Left lung (tissue), 10 donors: ENCODE data around the gene TBC1D17. TPM values are rescaled to one million over a fixed set of nuclear protein-coding genes. Genes with fewer than 3 reads are reported as not detected.

Source experiments
- ATAC-seq: fragments of 200-7000 bp; cut with Tn5 transposase; one replicate; pipeline ENCODE4 v1.9.1; 2020; ENCODE audit warnings: moderate library complexity
- DNase-seq, 4 donors: peaks; one replicate each; pipeline ENCODE4 v3.0.0-alpha.2; 2013 to 2020
- H3K27ac ChIP-seq, 2 donors: fragments of 200-600 bp; sonication (generic) in 1 of 2; one replicate each; pipeline versions ENCODE4 v1.5.0 to v1.8.0; 2020 to 2021
- H3K27me3 ChIP-seq, 2 donors: fragments of 200-600 bp; sonication (generic) in 1 of 2; one replicate each; pipeline versions ENCODE4 v1.5.0 to v1.8.0; 2020 to 2021
- H3K36me3 ChIP-seq, 2 donors: fragments of 200-600 bp; sonication (generic) in 1 of 2; one replicate each; pipeline versions ENCODE4 v1.5.0 to v1.8.0; 2020 to 2021
- H3K4me1 ChIP-seq, 2 donors: fragments of 200-600 bp; one replicate each; pipeline ENCODE4 v1.8.0; 2021
- H3K4me3 ChIP-seq, 2 donors: fragments of 200-600 bp; sonication (generic) in 1 of 2; one replicate each; pipeline versions ENCODE4 v1.5.0 to v1.8.0; 2020 to 2021; ENCODE audit warnings: mild to moderate bottlenecking in 1 of 2
- H3K9me3 ChIP-seq, 2 donors: fragments of 200-600 bp; sonication (generic) in 1 of 2; one replicate each; pipeline versions ENCODE4 v1.5.0 to v1.8.0; 2020 to 2021
- intact Hi-C, 2 donors: fragments of 100-400 bp; cut with DNase I; formaldehyde crosslinking; loops; one replicate each; pipeline versions ENCODE4 v1.11.2 to v1.14.2; 2022
- polyA plus RNA-seq, 6 donors: library from polyadenylated mRNA; unstranded; fragments of 120-200 nt; gene quantifications; one replicate each; pipeline ENCODE4 v1.2.1, GENCODE V29; 2013; ENCODE audit not compliant: insufficient read length in 6 of 6
- total RNA-seq, 2 donors: library from RNA; stranded (reverse); fragmentation: NEBNext Ultra II Directional; extraction: Animal tissue kit (Norgen Biotek cat#: 25700); gene quantifications; one replicate each; pipeline ENCODE4 v1.2.1, GENCODE V29; 2021
- TF ChIP-seq, protein P1 (sequence below), 2 donors: fragments of 200-600 bp; sonication (generic) in 1 of 2; IDR thresholded peaks; one replicate each; pipeline versions ENCODE4 v1.5.0 to v1.8.0; 2021; ENCODE audit warnings: antibody characterized with exemption in 2 of 2
- donor health status: DM: no; HTN: yes; CAD: no.
- donor health status: DM: no; HTN: no; CAD: no.

Gene TBC1D17
- total and polyA plus RNA-seq, 8 donors: 35.2 to 47.2 (median 45.0) TPM

DNA sequence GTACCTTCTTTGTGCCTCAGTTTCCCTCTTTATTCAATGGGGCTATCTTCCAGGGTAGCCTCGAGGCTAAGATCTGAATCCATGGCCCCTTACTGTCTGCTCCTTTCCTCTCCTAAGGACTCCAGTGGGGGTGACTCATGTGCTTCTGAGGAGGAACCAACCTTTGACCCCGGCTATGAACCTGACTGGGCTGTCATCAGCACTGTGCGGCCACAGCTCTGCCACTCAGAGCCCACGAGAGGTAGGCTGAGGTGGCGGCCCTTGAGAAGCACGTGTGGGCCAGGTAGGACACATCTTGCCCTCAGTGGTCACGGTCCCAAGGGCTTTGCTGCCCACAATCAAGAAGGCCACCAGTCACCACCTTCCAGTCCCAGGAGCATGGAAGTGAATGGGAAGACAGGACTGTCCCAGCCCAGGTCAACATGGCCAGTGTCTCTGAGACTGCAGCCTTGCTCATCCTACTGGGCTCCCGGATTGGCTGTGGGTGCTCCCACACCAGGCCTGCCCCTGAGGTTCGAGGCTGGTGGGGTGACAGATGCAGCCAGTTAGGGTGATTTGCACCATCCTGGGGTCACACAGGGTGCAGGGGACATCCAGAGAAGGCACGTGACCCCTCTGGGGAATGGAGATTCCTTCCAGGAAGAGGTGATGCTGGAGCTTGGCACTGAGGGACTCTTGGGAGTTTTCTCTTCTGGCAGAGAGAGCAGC lies 2.8 kb downstream of the TBC1D17 start:
- Histone ChIP-seq H3K27ac (no peak overlapping the region), H3K9me3 (no peaks in the 10 kb centered on the region), H3K4me3 (no peak overlapping the region), H3K27me3 (no peaks in the 10 kb centered on the region), H3K4me1 (peaks cover 0 to 28% of the 10 kb centered on the region in 2 donors), H3K36me3 (peaks cover 0 to 64% of the 10 kb centered on the region in 2 donors)
- TF ChIP-seq, protein P1, sequence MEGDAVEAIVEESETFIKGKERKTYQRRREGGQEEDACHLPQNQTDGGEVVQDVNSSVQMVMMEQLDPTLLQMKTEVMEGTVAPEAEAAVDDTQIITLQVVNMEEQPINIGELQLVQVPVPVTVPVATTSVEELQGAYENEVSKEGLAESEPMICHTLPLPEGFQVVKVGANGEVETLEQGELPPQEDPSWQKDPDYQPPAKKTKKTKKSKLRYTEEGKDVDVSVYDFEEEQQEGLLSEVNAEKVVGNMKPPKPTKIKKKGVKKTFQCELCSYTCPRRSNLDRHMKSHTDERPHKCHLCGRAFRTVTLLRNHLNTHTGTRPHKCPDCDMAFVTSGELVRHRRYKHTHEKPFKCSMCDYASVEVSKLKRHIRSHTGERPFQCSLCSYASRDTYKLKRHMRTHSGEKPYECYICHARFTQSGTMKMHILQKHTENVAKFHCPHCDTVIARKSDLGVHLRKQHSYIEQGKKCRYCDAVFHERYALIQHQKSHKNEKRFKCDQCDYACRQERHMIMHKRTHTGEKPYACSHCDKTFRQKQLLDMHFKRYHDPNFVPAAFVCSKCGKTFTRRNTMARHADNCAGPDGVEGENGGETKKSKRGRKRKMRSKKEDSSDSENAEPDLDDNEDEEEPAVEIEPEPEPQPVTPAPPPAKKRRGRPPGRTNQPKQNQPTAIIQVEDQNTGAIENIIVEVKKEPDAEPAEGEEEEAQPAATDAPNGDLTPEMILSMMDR (IDR thresholded peaks at IDR 0.05): no peak
- no peak for ATAC-seq
- intact Hi-C loops: no loop called here
- DNase-seq: peak in 1 of 4 donors; percentile 53

DNA sequence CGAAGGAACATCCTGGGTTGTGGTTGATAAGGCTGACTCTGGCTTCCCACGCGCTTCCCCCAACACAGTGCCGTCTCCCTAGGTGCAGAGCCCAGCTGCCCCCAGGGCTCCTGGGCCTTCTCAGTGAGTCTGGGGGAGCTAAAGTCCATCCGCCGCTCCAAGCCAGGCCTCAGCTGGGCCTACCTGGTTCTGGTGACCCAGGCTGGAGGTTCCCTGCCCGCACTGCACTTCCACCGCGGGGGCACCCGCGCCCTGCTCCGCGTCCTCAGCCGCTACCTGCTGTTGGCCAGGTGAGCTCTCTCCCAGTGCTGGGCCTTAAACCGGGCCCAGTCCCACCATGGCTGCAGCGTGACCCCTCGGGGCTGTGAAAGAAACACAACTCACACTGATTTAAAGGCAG lies 3.7 kb downstream of the TBC1D17 start:
- intact Hi-C loops: no loop called here
- TF ChIP-seq, protein P1 (IDR thresholded peaks at IDR 0.05): no peak
- no peaks in the 10 kb centered on the region for H3K27me3 ChIP-seq
- peak in 1 of 4 donors; percentile 65 for DNase-seq
- H3K27ac ChIP-seq: no peak overlapping the region
- H3K36me3 ChIP-seq: peaks cover 0 to 71% of the 10 kb centered on the region in 2 donors
- ATAC-seq: no peak
- H3K4me3 ChIP-seq: no peak overlapping the region
- H3K4me1 ChIP-seq: peaks cover 0 to 22% of the 10 kb centered on the region in 2 donors
- H3K9me3 ChIP-seq: no peaks in the 10 kb centered on the region

DNA sequence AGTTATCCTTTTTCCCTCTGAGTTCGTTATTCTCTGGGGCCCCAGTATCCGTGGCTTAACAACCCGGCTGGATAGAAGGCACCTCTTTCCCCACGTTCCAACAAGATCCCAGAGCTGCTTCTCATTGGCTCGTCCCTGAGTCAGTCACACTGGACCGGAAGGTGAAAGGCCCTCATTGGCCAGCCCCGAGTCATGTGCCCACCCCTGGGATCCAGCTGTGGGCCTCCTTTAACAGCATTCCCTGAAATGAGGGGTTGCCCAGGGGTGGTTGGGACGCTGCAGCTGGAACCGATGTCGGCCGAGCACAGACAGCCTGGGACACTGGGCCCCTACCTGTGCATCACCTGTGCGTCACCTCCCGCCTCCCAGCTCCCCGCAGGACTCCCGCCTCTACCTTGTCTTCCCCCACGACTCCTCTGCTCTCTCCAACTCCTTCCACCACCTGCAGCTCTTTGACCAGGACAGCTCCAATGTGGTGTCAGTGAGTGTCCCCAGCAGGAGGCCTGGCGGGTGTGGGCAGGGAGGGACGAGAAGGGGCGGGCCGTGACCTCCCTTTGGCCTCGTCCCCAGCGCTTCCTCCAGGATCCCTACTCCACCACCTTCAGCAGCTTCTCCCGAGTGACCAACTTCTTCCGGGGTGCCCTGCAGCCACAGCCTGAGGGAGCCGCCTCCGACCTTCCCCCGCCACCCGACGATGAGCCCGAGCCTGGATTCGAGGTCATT lies 4.3 kb downstream of the TBC1D17 start:
- DNase-seq (peak in 1 of 4 donors; percentile 74), ATAC-seq (no peak)
- H3K4me3 ChIP-seq: no peak overlapping the region
- no peaks in the 10 kb centered on the region for H3K9me3 ChIP-seq
- intact Hi-C loops: no loop called here
- peaks cover 0 to 78% of the 10 kb centered on the region in 2 donors for H3K36me3 ChIP-seq
- H3K27me3 ChIP-seq: no peaks in the 10 kb centered on the region
- H3K27ac ChIP-seq: no peak overlapping the region
- TF ChIP-seq, protein P1 (IDR thresholded peaks at IDR 0.05): no peak
- H3K4me1 ChIP-seq: peaks cover 0 to 22% of the 10 kb centered on the region in 2 donors

DNA sequence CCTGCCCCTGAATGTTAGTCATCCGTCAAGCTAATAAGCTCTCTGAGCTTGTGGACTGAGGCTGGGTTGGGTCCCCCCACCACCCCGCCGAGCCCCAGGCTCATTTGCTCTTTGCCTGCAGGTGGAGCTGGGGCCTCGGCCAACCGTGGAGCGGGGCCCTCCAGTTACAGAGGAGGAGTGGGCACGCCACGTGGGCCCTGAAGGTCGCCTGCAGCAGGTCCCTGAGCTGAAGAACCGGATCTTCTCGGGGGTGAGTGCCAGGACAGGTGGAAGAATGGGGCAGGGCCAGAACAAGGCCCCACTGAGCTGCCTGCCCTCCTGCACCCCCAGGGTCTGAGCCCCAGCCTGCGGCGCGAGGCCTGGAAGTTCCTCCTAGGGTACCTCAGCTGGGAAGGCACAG lies 5.1 kb downstream of the TBC1D17 start:
- Histone ChIP-seq H3K27me3 (no peaks in the 10 kb centered on the region), H3K27ac (no peak overlapping the region), H3K9me3 (no peaks in the 10 kb centered on the region), H3K4me3 (no peak overlapping the region), H3K4me1 (peaks cover 0 to 22% of the 10 kb centered on the region in 2 donors), H3K36me3 (peaks cover 0 to 84% of the 10 kb centered on the region in 2 donors)
- intact Hi-C loops: no loop called here
- ATAC-seq (no peak), DNase-seq (peak in 1 of 4 donors; percentile 71)
- TF ChIP-seq, protein P1 (IDR thresholded peaks at IDR 0.05): no peak

DNA sequence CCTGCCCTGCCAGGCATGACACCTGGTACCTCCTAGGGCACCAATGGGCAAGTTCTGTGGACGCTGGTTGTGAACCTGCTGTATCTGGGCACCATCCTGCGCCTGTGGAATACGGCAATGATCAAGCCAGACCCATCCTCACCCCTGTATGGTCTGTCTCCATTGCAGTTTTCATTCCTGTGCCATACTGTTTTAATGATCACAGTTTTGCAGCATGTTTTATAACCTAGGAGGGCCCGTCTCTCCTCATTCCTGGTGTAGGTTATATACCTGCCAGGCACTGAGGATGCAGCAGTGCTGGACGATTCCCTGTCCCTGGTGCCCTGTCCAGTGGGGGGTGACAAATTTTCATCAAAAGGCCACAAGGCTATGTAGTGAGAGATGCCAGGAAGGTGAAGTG lies 5.6 kb downstream of the TBC1D17 start:
- H3K36me3 ChIP-seq: peaks cover 0 to 88% of the 10 kb centered on the region in 2 donors

More for the DNA sequence above, 5.6 kb downstream of the TBC1D17 start:
- no peak overlapping the region for H3K4me3 ChIP-seq
- ATAC-seq: no peak
- H3K27me3 ChIP-seq: no peaks in the 10 kb centered on the region
- no peak for DNase-seq
- TF ChIP-seq, protein P1 (IDR thresholded peaks at IDR 0.05): no peak
- no peak overlapping the region for H3K27ac ChIP-seq
- peaks cover 0 to 20% of the 10 kb centered on the region in 2 donors for H3K4me1 ChIP-seq
- no peaks in the 10 kb centered on the region for H3K9me3 ChIP-seq
- intact Hi-C loops: no loop called here
